HEK293 (cell line): Measurements from ENCODE around the gene ZCCHC13.

Source experiments
- CTCF ChIA-PET: fragments of 350-600 bp; formaldehyde crosslinking; extraction: SDS; loops from one replicate; lab custom pipeline; 2021; ENCODE audit warnings: antibody characterized with exemption; lab: Yijun Ruan, JAX
- POLR2A ChIA-PET: fragments of 300-600 bp; formaldehyde crosslinking; extraction: SDS; loops from one replicate; lab custom pipeline; 2020; ENCODE audit warnings: antibody characterized with exemption, inconsistent platforms; lab: Yijun Ruan, JAX
- H3K27ac ChIP-seq: fragments of 200-500 bp; sonication (Bioruptor generic); 2 replicates; pipeline ENCODE4 v1.5.1; 2014; ENCODE audit warnings: low read depth, low read length, control low read depth, inconsistent platforms; ENCODE audit errors: extremely low read depth
- H3K36me3 ChIP-seq, 2 experiments: fragments of 200-500 bp in 1 of 2; sonication (Bioruptor generic) in 1 of 2; 1 replicate in 1 of 2; 2 replicates in 1 of 2; pipeline ENCODE4 v1.5.1; 2014 to 2017; ENCODE audit warnings: inconsistent platforms in 2 of 2, low read length in 2 of 2; ENCODE audit not compliant: control insufficient read depth in 2 of 2, insufficient read depth in 1 of 2
- H3K4me1 ChIP-seq: fragments of 200-500 bp; sonication (Bioruptor generic); 2 replicates; pipeline ENCODE4 v1.5.1; 2014; ENCODE audit warnings: mild to moderate bottlenecking, low read length, inconsistent platforms; ENCODE audit not compliant: control insufficient read depth, insufficient read depth
- H3K4me3 ChIP-seq: 2 replicates; pipeline ENCODE4 v1.5.1; 2011; ENCODE audit warnings: low read depth, mild to moderate bottlenecking, control low read depth, low read length, moderate library complexity
- H3K9me3 ChIP-seq: fragments of 200-500 bp; sonication (Bioruptor generic); 2 replicates; pipeline ENCODE4 v1.5.1; 2014; ENCODE audit warnings: low read depth, low read length, inconsistent platforms; ENCODE audit not compliant: control insufficient read depth, insufficient read depth
- HOXA7 ChIP-seq: sonication (generic); formaldehyde crosslinking; IDR thresholded peaks from 2 replicates; pipeline ENCODE4 v1.8.1; 2022; ENCODE audit warnings: missing genetic modification reagents, borderline replicate concordance
- KLF9 ChIP-seq: fragments of 450-650 bp; formaldehyde crosslinking; IDR thresholded peaks from 2 replicates; pipeline ENCODE4 v1.5.1; 2016; ENCODE audit warnings: missing biosample characterization, missing genetic modification characterization, low read depth
- MEIS1 ChIP-seq: sonication (generic); formaldehyde crosslinking; IDR thresholded peaks from 2 replicates; pipeline ENCODE4 v1.8.1; 2022; ENCODE audit warnings: missing genetic modification reagents, mild to moderate bottlenecking, borderline replicate concordance
- PRDM2 ChIP-seq: fragments of 450-650 bp; formaldehyde crosslinking; IDR thresholded peaks from 2 replicates; pipeline ENCODE4 v1.5.1; 2016; ENCODE audit warnings: missing biosample characterization, missing genetic modification characterization, borderline replicate concordance
- SP2 ChIP-seq: fragments of 450-650 bp; formaldehyde crosslinking; IDR thresholded peaks from 2 replicates; pipeline ENCODE4 v1.5.1; 2016; ENCODE audit warnings: missing biosample characterization, missing genetic modification characterization
- SP7 ChIP-seq: fragments of 450-650 bp; formaldehyde crosslinking; IDR thresholded peaks from 2 replicates; pipeline ENCODE4 v1.5.1; 2016; ENCODE audit warnings: missing biosample characterization, missing genetic modification characterization
- WT1 ChIP-seq: fragments of 450-650 bp; formaldehyde crosslinking; IDR thresholded peaks from 2 replicates; pipeline ENCODE4 v1.5.1; 2016; ENCODE audit warnings: missing biosample characterization, missing genetic modification characterization
- YY2 ChIP-seq: fragments of 450-650 bp; formaldehyde crosslinking; IDR thresholded peaks from 2 replicates; pipeline ENCODE4 v1.5.1; 2016; ENCODE audit warnings: missing biosample characterization, missing genetic modification characterization
- ZBTB48 ChIP-seq: fragments of 450-650 bp; formaldehyde crosslinking; IDR thresholded peaks from 2 replicates; pipeline ENCODE4 v1.5.1; 2016; ENCODE audit warnings: missing biosample characterization, missing genetic modification characterization
- ZFP3 ChIP-seq: fragments of 450-650 bp; formaldehyde crosslinking; IDR thresholded peaks from 2 replicates; pipeline ENCODE4 v1.5.1; 2016; ENCODE audit warnings: low read depth, missing biosample characterization, missing genetic modification characterization
- ZNF112 ChIP-seq: fragments of 450-650 bp; formaldehyde crosslinking; IDR thresholded peaks from 2 replicates; pipeline ENCODE4 v1.5.0; 2017; ENCODE audit warnings: missing biosample characterization, missing genetic modification characterization
- ZNF132 ChIP-seq: fragments of 450-650 bp; formaldehyde crosslinking; IDR thresholded peaks from 2 replicates; pipeline ENCODE4 v1.5.1; 2017; ENCODE audit warnings: missing biosample characterization, missing genetic modification characterization, borderline replicate concordance
- ZNF221 ChIP-seq: fragments of 450-650 bp; formaldehyde crosslinking; IDR thresholded peaks from 2 replicates; pipeline ENCODE4 v1.5.1; 2017; ENCODE audit warnings: missing biosample characterization, missing genetic modification characterization, borderline replicate concordance
- ZNF223 ChIP-seq: fragments of 450-650 bp; formaldehyde crosslinking; IDR thresholded peaks from 2 replicates; pipeline ENCODE4 v1.5.1; 2016; ENCODE audit warnings: missing biosample characterization, missing genetic modification characterization
- ZNF23 ChIP-seq: fragments of 450-650 bp; formaldehyde crosslinking; IDR thresholded peaks from 2 replicates; pipeline ENCODE4 v1.5.1; 2016; ENCODE audit warnings: missing biosample characterization, missing genetic modification characterization, borderline replicate concordance
- ZNF366 ChIP-seq: fragments of 450-650 bp; formaldehyde crosslinking; conservative IDR thresholded peaks from 2 replicates; pipeline ENCODE4 v1.5.1; 2016; ENCODE audit warnings: missing biosample characterization, missing genetic modification characterization
- ZNF37A ChIP-seq: fragments of 450-650 bp; IDR thresholded peaks from 2 replicates; pipeline ENCODE4 v1.5.1; 2018; ENCODE audit warnings: missing biosample characterization, missing genetic modification characterization
- ZNF501 ChIP-seq: fragments of 450-650 bp; formaldehyde crosslinking; IDR thresholded peaks from 2 replicates; pipeline ENCODE4 v1.5.1; 2016; ENCODE audit warnings: missing biosample characterization, missing genetic modification characterization
- ZNF624 ChIP-seq: fragments of 450-650 bp; formaldehyde crosslinking; IDR thresholded peaks from 2 replicates; pipeline ENCODE4 v1.5.1; 2017; ENCODE audit warnings: missing biosample characterization, missing genetic modification characterization
- ZNF629 ChIP-seq: fragments of 450-650 bp; formaldehyde crosslinking; IDR thresholded peaks from 2 replicates; pipeline ENCODE4 v1.5.1; 2017; ENCODE audit warnings: missing biosample characterization, missing genetic modification characterization
- TF ChIP-seq, protein P1 (sequence below): fragments of 450-650 bp; formaldehyde crosslinking; conservative IDR thresholded peaks from 2 replicates; pipeline ENCODE4 v1.5.1; 2016; ENCODE audit warnings: low read depth, missing biosample characterization, missing genetic modification characterization
- TF ChIP-seq, protein P2 (sequence below): fragments of 450-650 bp; formaldehyde crosslinking; IDR thresholded peaks from 2 replicates; pipeline ENCODE4 v1.5.1; 2016; ENCODE audit warnings: missing biosample characterization, missing genetic modification characterization

Gene ZCCHC13

GRCh38 chrX:74321191-74321590 lies 17.2 kb downstream of the ZCCHC13 start:
- CTCF ChIA-PET: no interaction called here
- TF ChIP-seq YY2 (tag by site-specific recombination) (no peak), ZNF629 (tag by site-specific recombination) (no peak), ZNF221 (no peak), ZNF501 (tag by site-specific recombination) (no peak), ZFP3 (tag by site-specific recombination) (no peak), HOXA7 (no peak), WT1 (tag by site-specific recombination) (no peak), ZNF23 (no peak), ZBTB48 (no peak), MEIS1 (CRISPR knock-in tag) (no peak)
- Histone ChIP-seq H3K4me1 (no peaks in the 10 kb centered on the region), H3K36me3 (no peaks in the 10 kb centered on the region), H3K27ac (no peak overlapping the region), H3K4me3 (no peak overlapping the region), H3K9me3 (no peaks in the 10 kb centered on the region)
- POLR2A ChIA-PET: no interaction called here

DNA sequence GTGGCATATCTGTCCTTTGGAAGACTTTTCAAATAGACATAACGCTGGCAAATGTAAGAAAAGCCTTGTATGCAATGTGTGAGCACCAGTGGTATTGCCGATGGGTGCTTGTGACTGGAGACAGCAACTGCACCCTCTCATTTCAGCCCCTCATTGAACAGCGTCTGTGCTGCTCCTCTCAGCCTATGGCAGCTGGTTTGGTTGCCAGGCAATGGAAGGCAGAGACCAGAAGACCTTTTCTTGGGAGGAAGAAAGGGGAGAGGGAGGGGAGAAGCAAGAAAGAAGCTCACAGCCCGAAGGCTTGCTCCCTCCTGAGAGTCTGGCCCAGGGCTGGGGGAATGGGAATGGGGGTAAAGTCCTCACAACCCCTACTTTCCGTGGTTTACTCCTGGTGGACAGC lies 20.2 kb downstream of the ZCCHC13 start:
- Histone ChIP-seq H3K4me1 (no peaks in the 10 kb centered on the region), H3K27ac (no peak overlapping the region), H3K4me3 (no peak overlapping the region), H3K36me3 (no peaks in the 10 kb centered on the region), H3K9me3 (no peaks in the 10 kb centered on the region)
- POLR2A ChIA-PET: no interaction called here
- TF ChIP-seq ZNF223 (tag by site-specific recombination) (no peak), ZNF112 (tag by site-specific recombination) (no peak), KLF9 (tag by site-specific recombination) (no peak), ZNF624 (tag by site-specific recombination) (no peak)
- TF ChIP-seq, protein P1, sequence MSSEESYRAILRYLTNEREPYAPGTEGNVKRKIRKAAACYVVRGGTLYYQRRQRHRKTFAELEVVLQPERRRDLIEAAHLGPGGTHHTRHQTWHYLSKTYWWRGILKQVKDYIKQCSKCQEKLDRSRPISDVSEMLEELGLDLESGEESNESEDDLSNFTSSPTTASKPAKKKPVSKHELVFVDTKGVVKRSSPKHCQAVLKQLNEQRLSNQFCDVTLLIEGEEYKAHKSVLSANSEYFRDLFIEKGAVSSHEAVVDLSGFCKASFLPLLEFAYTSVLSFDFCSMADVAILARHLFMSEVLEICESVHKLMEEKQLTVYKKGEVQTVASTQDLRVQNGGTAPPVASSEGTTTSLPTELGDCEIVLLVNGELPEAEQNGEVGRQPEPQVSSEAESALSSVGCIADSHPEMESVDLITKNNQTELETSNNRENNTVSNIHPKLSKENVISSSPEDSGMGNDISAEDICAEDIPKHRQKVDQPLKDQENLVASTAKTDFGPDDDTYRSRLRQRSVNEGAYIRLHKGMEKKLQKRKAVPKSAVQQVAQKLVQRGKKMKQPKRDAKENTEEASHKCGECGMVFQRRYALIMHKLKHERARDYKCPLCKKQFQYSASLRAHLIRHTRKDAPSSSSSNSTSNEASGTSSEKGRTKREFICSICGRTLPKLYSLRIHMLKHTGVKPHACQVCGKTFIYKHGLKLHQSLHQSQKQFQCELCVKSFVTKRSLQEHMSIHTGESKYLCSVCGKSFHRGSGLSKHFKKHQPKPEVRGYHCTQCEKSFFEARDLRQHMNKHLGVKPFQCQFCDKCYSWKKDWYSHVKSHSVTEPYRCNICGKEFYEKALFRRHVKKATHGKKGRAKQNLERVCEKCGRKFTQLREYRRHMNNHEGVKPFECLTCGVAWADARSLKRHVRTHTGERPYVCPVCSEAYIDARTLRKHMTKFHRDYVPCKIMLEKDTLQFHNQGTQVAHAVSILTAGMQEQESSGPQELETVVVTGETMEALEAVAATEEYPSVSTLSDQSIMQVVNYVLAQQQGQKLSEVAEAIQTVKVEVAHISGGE (tag by site-specific recombination): no peak
- CTCF ChIA-PET: interaction anchor here (1.3 kb wide), 1 partner anchor 18 kb away, joined by 3 read pairs; no protein-coding TSS in a partner anchor

DNA sequence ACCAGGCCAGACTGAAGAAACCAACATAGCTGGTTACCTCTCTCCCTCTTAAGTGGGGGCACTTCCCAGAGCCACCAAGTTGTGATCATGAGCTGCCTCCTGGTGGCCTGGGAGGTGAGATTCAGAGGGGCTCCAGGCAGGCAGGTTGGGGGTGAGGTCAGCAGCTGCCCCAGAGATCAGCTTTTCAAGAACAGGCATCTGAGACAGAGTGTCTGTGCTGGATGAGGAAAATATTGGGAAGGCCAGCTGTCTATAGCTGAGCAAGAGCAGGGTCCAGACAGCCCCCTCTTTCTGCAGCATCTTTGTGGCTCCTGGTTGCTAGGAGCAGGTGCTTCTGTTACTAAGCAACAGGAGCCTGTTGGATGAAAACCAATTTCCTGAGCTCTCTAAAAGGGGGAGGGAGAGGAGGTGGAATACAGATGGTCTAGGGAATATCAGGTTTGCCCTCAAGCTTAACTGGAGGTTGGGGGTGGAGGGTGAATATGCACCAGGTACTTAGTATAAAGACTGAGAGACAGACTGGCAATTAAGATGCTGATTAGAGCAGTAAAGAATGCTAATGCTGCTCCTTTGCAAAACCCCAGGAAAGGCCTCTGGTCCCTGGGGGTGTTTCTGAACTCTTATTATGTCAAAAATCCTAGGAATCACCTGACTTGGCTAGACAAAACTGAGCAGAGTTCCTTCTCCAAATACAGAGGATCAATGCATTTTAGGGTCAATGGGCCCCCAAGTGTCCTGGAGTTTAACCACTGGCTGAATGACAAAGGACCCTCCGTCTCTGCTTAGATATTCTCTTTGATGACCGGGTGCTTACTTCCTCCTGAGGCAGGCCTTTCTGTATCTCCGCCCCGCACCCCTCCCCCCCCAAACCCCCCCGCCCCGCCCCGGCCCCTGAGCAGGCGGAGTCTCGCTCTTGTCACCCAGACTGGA lies 21.4 kb downstream of the ZCCHC13 start:
- Histone ChIP-seq H3K4me1 (no peaks in the 10 kb centered on the region), H3K4me3 (no peak overlapping the region), H3K9me3 (no peaks in the 10 kb centered on the region), H3K36me3 (no peaks in the 10 kb centered on the region), H3K27ac (no peak overlapping the region)
- ChIA-PET CTCF (interaction anchor here (0.6 to 1.3 kb wide), 5 partner anchors 17 to 162 kb away, joined by 3 to 6 read pairs (median 3); no protein-coding TSS in a partner anchor), POLR2A (no interaction called here)
- TF ChIP-seq SP2: no peak
- TF ChIP-seq PRDM2 (tag by site-specific recombination): no peak
- no peak for TF ChIP-seq ZNF37A (tag by site-specific recombination)
- no peak for TF ChIP-seq ZNF132 (tag by site-specific recombination)
- no peak for TF ChIP-seq SP7
- TF ChIP-seq ZNF366 (tag by site-specific recombination): no peak
- TF ChIP-seq, protein P2, sequence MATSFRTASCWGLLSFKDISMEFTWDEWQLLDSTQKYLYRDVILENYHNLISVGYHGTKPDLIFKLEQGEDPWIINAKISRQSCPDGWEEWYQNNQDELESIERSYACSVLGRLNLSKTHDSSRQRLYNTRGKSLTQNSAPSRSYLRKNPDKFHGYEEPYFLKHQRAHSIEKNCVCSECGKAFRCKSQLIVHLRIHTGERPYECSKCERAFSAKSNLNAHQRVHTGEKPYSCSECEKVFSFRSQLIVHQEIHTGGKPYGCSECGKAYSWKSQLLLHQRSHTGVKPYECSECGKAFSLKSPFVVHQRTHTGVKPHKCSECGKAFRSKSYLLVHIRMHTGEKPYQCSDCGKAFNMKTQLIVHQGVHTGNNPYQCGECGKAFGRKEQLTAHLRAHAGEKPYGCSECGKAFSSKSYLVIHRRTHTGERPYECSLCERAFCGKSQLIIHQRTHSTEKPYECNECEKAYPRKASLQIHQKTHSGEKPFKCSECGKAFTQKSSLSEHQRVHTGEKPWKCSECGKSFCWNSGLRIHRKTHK (tag by site-specific recombination): no peak
